Stimulated activated CD8-positive, alpha-beta memory T cell treated with anti-CD3 and anti-CD28 coated beads, Interleukin-15, amount 100 ng/mL, for 1 hour (primary cell): ENCODE measurements around the gene GALNT12.

Experiments used
- DNase-seq: peaks from one replicate; pipeline ENCODE4 v3.0.0-alpha.2; 2020; ENCODE audit warnings: low read depth

GALNT12 gene

GRCh38 chr9:98807070-98807813 lies at the start of gene GALNT12:
Gene GALNT12 (plus strand): TSS chr9:98807670. CDS start chr9:98807699, 29 bp downstream.
- no peak for DNase-seq

GRCh38 chr9:98760231-98760630 lies 47.2 kb upstream of the GALNT12 start:
- DNase-seq, result no peak

- no peak for DNase-seq
Observed at GRCh38 chr9:98763986-98764745, 43.3 kb upstream of the GALNT12 start.

- no peak for DNase-seq
Observed at GRCh38 chr9:98765256-98765655, 42.2 kb upstream of the GALNT12 start.

- no peak for DNase-seq
Observed at GRCh38 chr9:98766586-98766985, 40.9 kb upstream of the GALNT12 start.

- no peak for DNase-seq
Observed at GRCh38 chr9:98767196-98767595, 40.3 kb upstream of the GALNT12 start.

GRCh38 chr9:98767915-98768314 lies 39.6 kb upstream of the GALNT12 start:
- no peak for DNase-seq

- no peak for DNase-seq
Observed at GRCh38 chr9:98768344-98768743, 39.1 kb upstream of the GALNT12 start.

GRCh38 chr9:98770717-98771116 lies 36.8 kb upstream of the GALNT12 start:
- DNase-seq, result no peak

GRCh38 chr9:98771209-98771874 lies 36.1 kb upstream of the GALNT12 start:
- no peak for DNase-seq

GRCh38 chr9:98772364-98773155 lies 34.9 kb upstream of the GALNT12 start:
- no peak for DNase-seq

- no peak for DNase-seq
Observed at GRCh38 chr9:98773721-98774120, 33.7 kb upstream of the GALNT12 start.

- DNase-seq, result no peak
Observed at GRCh38 chr9:98774746-98775145, 32.7 kb upstream of the GALNT12 start.

- DNase-seq, result no peak
Observed at GRCh38 chr9:98775831-98776441, 31.5 kb upstream of the GALNT12 start.

- no peak for DNase-seq
Observed at GRCh38 chr9:98777618-98778017, 29.9 kb upstream of the GALNT12 start.

GRCh38 chr9:98778251-98778650 lies 29.2 kb upstream of the GALNT12 start:
- no peak for DNase-seq

GRCh38 chr9:98778711-98779530 lies 28.5 kb upstream of the GALNT12 start:
- no peak for DNase-seq

- DNase-seq, result no peak
Observed at GRCh38 chr9:98780059-98780749, 27.3 kb upstream of the GALNT12 start.

GRCh38 chr9:98781588-98782383 lies 25.7 kb upstream of the GALNT12 start:
- DNase-seq, result no peak
